CD14-positive monocyte (primary cell): Measurements from ENCODE around the gene TPM2. TPM values are rescaled to one million over a fixed set of nuclear protein-coding genes. Genes with fewer than 3 reads are reported as not detected.
A peak's percentile ranks its signal among the peaks of the same experiment; 100 is the strongest.

Experiments
- DNase-seq, 3 donors: peaks; one replicate each; pipeline ENCODE4 v3.0.0-alpha.2; 2011 to 2022
- H2AFZ ChIP-seq: 2 replicates; pipeline ENCODE4 v1.6.0; 2012; ENCODE audit warnings: mild to moderate bottlenecking, low read depth, low read length, inconsistent platforms; ENCODE audit not compliant: insufficient read depth, poor library complexity, severe bottlenecking
- H3K27ac ChIP-seq, 2 donors: 1 replicate in 1 of 2; 2 replicates in 1 of 2; pipeline ENCODE4 v1.5.1; 2012 to 2013; ENCODE audit warnings: low read length in 2 of 2, control low read depth in 1 of 2, inconsistent platforms in 1 of 2, low read depth in 1 of 2, mild to moderate bottlenecking in 1 of 2
- H3K27me3 ChIP-seq, 2 donors: one replicate each; pipeline versions ENCODE4 v1.6.0 to v1.6.1; 2011 to 2013; ENCODE audit warnings: low read length in 2 of 2; ENCODE audit not compliant: control insufficient read depth in 2 of 2, insufficient read depth in 2 of 2
- H3K36me3 ChIP-seq, 2 donors: replicated peaks in 1 of 2; 1 replicate in 1 of 2; 2 replicates in 1 of 2; pipeline versions ENCODE4 v1.5.1 to v1.6.1; 2012 to 2013; ENCODE audit warnings: low read length in 2 of 2, control low read depth in 1 of 2, inconsistent platforms in 1 of 2, mild to moderate bottlenecking in 1 of 2; ENCODE audit not compliant: insufficient read depth in 2 of 2, control insufficient read depth in 1 of 2
- H3K4me1 ChIP-seq, 2 donors: 1 replicate in 1 of 2; 2 replicates in 1 of 2; pipeline versions ENCODE4 v1.5.1 to v1.6.1; 2012 to 2013; ENCODE audit warnings: low read length in 2 of 2, control low read depth in 1 of 2, inconsistent platforms in 1 of 2, mild to moderate bottlenecking in 1 of 2, moderate library complexity in 1 of 2; ENCODE audit not compliant: insufficient read depth in 2 of 2, control insufficient read depth in 1 of 2
- H3K4me2 ChIP-seq: replicated peaks from 2 replicates; pipeline ENCODE3; 2012; ENCODE audit warnings: low read length, moderate library complexity, mild to moderate bottlenecking; ENCODE audit not compliant: poor library complexity, severe bottlenecking; ENCODE audit errors: extremely low read depth
- H3K4me3 ChIP-seq, 3 experiments: fragments of 200-600 bp in 1 of 3; sonication (generic) in 1 of 3; replicated peaks in 1 of 3; 1 replicate in 2 of 3; 2 replicates in 1 of 3; pipeline ENCODE4 v1.5.1; 2011 to 2013; ENCODE audit warnings: low read length in 3 of 3, mild to moderate bottlenecking in 3 of 3, control low read depth in 2 of 3, low read depth in 2 of 3, inconsistent platforms in 1 of 3, moderate library complexity in 1 of 3
- H3K79me2 ChIP-seq: 2 replicates; pipeline ENCODE4 v1.6.0; 2012; ENCODE audit warnings: mild to moderate bottlenecking, control low read depth, inconsistent platforms, low read length, moderate library complexity; ENCODE audit not compliant: insufficient read depth
- H3K9ac ChIP-seq: 2 replicates; pipeline ENCODE4 v1.6.0; 2017; ENCODE audit warnings: low read length, mild to moderate bottlenecking; ENCODE audit not compliant: insufficient read depth, poor library complexity, severe bottlenecking
- H3K9me3 ChIP-seq, 2 donors: replicated peaks in 1 of 2; 1 replicate in 1 of 2; 2 replicates in 1 of 2; pipeline versions ENCODE4 v1.5.1 to v1.6.1; 2012 to 2013; ENCODE audit warnings: low read length in 2 of 2, control low read depth in 1 of 2; ENCODE audit not compliant: control insufficient read depth in 1 of 2, insufficient read depth in 1 of 2
- H4K20me1 ChIP-seq: 2 replicates; pipeline ENCODE4 v1.6.0; 2012; ENCODE audit warnings: mild to moderate bottlenecking, low read length, control low read depth, moderate library complexity; ENCODE audit not compliant: insufficient read depth
- H3K27ac Mint-ChIP-seq, 7 donors: one replicate each; pipeline ENCODE4 v1.8.0; 2020; ENCODE audit warnings: mild to moderate bottlenecking in 7 of 7, mixed read lengths in 7 of 7, moderate library complexity in 6 of 7, inconsistent platforms in 2 of 7
- H3K27me3 Mint-ChIP-seq, 3 donors: one replicate each; pipeline ENCODE4 v1.8.0; 2021 to 2022; ENCODE audit warnings: low read depth in 3 of 3, mild to moderate bottlenecking in 3 of 3, mixed read lengths in 3 of 3, moderate library complexity in 3 of 3, inconsistent platforms in 1 of 3
- H3K36me3 Mint-ChIP-seq, 2 donors: one replicate each; pipeline ENCODE4 v1.8.0; 2020; ENCODE audit warnings: mixed read lengths in 2 of 2, inconsistent platforms in 1 of 2, mild to moderate bottlenecking in 1 of 2
- H3K4me1 Mint-ChIP-seq: one replicate; pipeline ENCODE4 v1.8.0; 2020; ENCODE audit warnings: mild to moderate bottlenecking, mixed read lengths
- H3K4me3 Mint-ChIP-seq, 2 donors: one replicate each; pipeline ENCODE4 v1.8.0; 2020; ENCODE audit warnings: mild to moderate bottlenecking in 2 of 2, mixed read lengths in 2 of 2, moderate library complexity in 1 of 2
- H3K9me3 Mint-ChIP-seq, 7 donors: one replicate each; pipeline ENCODE4 v1.8.0; 2020 to 2022; ENCODE audit warnings: mixed read lengths in 7 of 7, mild to moderate bottlenecking in 6 of 7, moderate library complexity in 6 of 7, inconsistent platforms in 2 of 7
- CTCF ChIP-seq: fragments of 200-600 bp; IDR thresholded peaks from one replicate; pipeline ENCODE4 v1.8.0; 2022; ENCODE audit warnings: antibody characterized with exemption, mild to moderate bottlenecking
- whole genome bisulfite sequencing: methylation state at CpG from one replicate; pipeline ENCODE4 v1.1.5; 2013; ENCODE audit warnings: missing lambda C conversion rate; ENCODE audit not compliant: insufficient coverage; 5-methylcytosine and 5-hydroxymethylcytosine counted together
- intact Hi-C, 2 donors: fragments of 100-400 bp; cut with micrococcal nuclease; formaldehyde crosslinking; loops; one replicate each; pipeline versions ENCODE4 v1.15.0 to v1.15.1; 2023
- polyA plus RNA-seq, 3 donors: library from polyadenylated mRNA; depleted of rRNA in 1 of 3; unstranded in 2 of 3; stranded (reverse) in 1 of 3; fragments of 300-500 nt in 2 of 3; fragments of >200 nt in 1 of 3; fragmentation: Illumina TruSeq in 2 of 3; gene quantifications; 1 replicate in 2 of 3; 2 replicates in 1 of 3; pipeline ENCODE4 v1.2.3, GENCODE V29; 2012 to 2021

TPM2 gene
- polyA plus RNA-seq, 3 donors = 7.7 TPM; not detected in 2

GRCh38 chr9:35696520-35697215 lies 6.9 kb upstream of the TPM2 start:
- no peak overlapping the region for H3K27ac ChIP-seq
- no peak overlapping the region for H3K9ac ChIP-seq
- Mint-ChIP-seq H3K27me3 (peaks cover 0 to 3% (median 0%) of the 10 kb centered on the region in 3 donors), H3K9me3 (no peaks in the 10 kb centered on the region), H3K36me3 (no peaks in the 10 kb centered on the region), H3K27ac (peak overlapping the region in 4 of 7 donors; percentile 22 to 87 (median 63)), H3K4me1 (no peaks in the 10 kb centered on the region), H3K4me3 (no peak overlapping the region)
- H3K4me2 ChIP-seq = no peak overlapping the region
- no peaks in the 10 kb centered on the region for H3K9me3 ChIP-seq
- DNase-seq = peak; percentile 33 to 60 (median 57)
- H3K36me3 ChIP-seq = peaks cover 59 to 61% of the 10 kb centered on the region in 2 donors
- WGBS = 44% methylated on average over 4 of the region's 9 CpGs
- no peak overlapping the region for H3K4me3 ChIP-seq
- H4K20me1 ChIP-seq = peaks cover 62% of the 10 kb centered on the region
- H3K27me3 ChIP-seq = no peaks in the 10 kb centered on the region
- no peak overlapping the region for H2AFZ ChIP-seq
- peak; percentile 93 for TF ChIP-seq CTCF
- peaks cover 0 to under 1% of the 10 kb centered on the region in 2 donors for H3K4me1 ChIP-seq
- H3K79me2 ChIP-seq = no peaks in the 10 kb centered on the region
- intact Hi-C loops = loop anchor here (2.0 to 10.0 kb wide), 3 partner anchors 39 to 92 kb away; partner anchors contain the start of genes CCDC107 (in 1 of the 2), RMRP (in 1 of the 2) and TESK1 (in 1 of the 2)

GRCh38 chr9:35695943-35696401 lies 6.2 kb upstream of the TPM2 start:
- Mint-ChIP-seq H3K4me1 (peaks cover 5% of the 10 kb centered on the region), H3K27me3 (peaks cover 0 to 6% (median 0%) of the 10 kb centered on the region in 3 donors), H3K4me3 (no peak overlapping the region), H3K36me3 (no peaks in the 10 kb centered on the region), H3K27ac (peak overlapping the region in 1 of 7 donors; percentile 17), H3K9me3 (no peaks in the 10 kb centered on the region)
- H2AFZ ChIP-seq = no peak overlapping the region
- no peak overlapping the region for H3K4me3 ChIP-seq
- 100% methylated on average over 2 of the region's 3 CpGs for WGBS
- no peak for DNase-seq
- no peak for TF ChIP-seq CTCF
- H3K9ac ChIP-seq = no peak overlapping the region
- H3K4me2 ChIP-seq = no peak overlapping the region
- no peaks in the 10 kb centered on the region for H3K79me2 ChIP-seq
- no peaks in the 10 kb centered on the region for H3K9me3 ChIP-seq
- peaks cover 55% of the 10 kb centered on the region for H4K20me1 ChIP-seq
- H3K27me3 ChIP-seq = no peaks in the 10 kb centered on the region
- no peak overlapping the region for H3K27ac ChIP-seq
- H3K36me3 ChIP-seq = peaks cover 53 to 54% of the 10 kb centered on the region in 2 donors
- intact Hi-C loops = loop anchor here (2.0 to 10.0 kb wide), 3 partner anchors 39 to 91 kb away; partner anchors contain the start of genes CCDC107 (in 1 of the 2), RMRP (in 1 of the 2) and TESK1 (in 1 of the 2)
- H3K4me1 ChIP-seq = peaks cover 5 to 8% of the 10 kb centered on the region in 2 donors
